ENCODE results near the gene PPM1J.

PPM1J gene

DNA sequence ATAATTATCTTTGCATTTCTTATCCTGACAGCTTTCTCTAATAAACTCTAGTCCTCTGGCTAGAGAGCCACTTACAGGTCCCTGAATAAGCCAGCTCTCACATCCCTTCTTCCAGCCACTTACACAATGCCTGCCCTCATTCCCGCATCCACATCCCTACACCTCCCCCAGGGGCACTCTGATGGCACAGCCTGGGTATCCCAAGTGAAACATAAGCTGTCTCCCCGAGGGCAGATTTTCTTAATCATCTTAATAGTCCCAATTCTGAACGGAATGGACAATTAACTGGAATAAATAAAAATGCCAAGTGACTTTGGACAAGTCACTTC is 13.1 kb downstream of the PPM1J start:
- Histone ChIP-seq H3K9ac (no peak overlapping the region), H3K79me2 (peaks cover 2% of the 10 kb centered on the region), H3K36me3 (ENCODE audit: control insufficient read depth, insufficient read depth, low read length) (no peaks in the 10 kb centered on the region), H3K4me3 (ENCODE audit: low read depth, low read length) (no peak overlapping the region), H3K27me3 (ENCODE audit: control insufficient read depth, insufficient read depth, low read length) (no peaks in the 10 kb centered on the region), H3K4me1 (peaks cover 44% of the 10 kb centered on the region), H3K4me2 (ENCODE audit: low read length) (no peak overlapping the region), H2AFZ (no peak overlapping the region), H3K9me3 (ENCODE audit: control insufficient read depth, low read length) (no peaks in the 10 kb centered on the region), H3K27ac (peak overlapping the region; percentile 98)
- TF ChIP-seq, protein P1, sequence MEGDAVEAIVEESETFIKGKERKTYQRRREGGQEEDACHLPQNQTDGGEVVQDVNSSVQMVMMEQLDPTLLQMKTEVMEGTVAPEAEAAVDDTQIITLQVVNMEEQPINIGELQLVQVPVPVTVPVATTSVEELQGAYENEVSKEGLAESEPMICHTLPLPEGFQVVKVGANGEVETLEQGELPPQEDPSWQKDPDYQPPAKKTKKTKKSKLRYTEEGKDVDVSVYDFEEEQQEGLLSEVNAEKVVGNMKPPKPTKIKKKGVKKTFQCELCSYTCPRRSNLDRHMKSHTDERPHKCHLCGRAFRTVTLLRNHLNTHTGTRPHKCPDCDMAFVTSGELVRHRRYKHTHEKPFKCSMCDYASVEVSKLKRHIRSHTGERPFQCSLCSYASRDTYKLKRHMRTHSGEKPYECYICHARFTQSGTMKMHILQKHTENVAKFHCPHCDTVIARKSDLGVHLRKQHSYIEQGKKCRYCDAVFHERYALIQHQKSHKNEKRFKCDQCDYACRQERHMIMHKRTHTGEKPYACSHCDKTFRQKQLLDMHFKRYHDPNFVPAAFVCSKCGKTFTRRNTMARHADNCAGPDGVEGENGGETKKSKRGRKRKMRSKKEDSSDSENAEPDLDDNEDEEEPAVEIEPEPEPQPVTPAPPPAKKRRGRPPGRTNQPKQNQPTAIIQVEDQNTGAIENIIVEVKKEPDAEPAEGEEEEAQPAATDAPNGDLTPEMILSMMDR (IDR thresholded peaks at IDR 0.05): no peak

DNA sequence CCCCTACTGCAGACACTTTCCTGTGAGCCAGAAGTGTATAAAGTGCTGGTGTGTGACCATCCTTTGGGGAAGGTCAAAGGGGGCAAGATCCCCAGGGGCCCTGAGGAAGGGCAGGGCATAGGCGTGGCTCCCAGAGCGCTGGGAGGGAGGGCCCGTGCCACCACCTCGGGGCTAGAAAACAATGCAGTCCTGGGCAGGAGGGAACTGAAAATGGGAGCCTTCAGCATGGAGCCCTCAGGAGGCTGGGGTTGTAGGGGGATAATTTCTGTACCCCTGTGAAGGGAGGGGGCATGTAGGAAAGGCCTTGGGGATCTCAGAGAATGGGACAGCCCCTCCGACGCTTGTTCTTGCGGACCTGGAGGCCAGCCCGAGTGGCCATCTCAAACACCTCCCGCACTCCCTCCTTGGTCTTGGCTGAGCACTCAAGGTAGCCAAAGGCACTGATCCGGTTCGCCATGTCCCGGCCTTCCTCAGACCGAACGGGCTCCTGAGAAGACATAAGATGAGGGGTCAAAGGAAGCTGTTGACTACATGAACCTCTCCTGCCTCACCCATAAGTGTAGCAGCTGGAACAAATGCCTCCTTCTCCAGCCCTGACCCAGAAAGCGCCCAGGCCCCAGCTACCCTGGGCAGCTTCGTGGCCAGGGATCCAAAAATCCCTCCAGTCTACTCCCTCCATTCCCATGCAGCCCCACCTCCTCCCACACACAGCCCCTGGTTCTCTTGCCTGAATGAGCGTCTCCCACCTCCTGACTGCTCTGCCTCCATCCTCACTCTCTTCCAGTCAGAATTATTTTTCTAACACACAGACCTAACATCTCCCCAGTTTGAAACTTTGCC is 13.7 kb downstream of the PPM1J start:
- Histone ChIP-seq H3K4me1 (peaks cover 44% of the 10 kb centered on the region), H3K27ac (peak overlapping the region; percentile 98), H2AFZ (no peak overlapping the region), H3K79me2 (peaks cover under 1% of the 10 kb centered on the region), H3K9me3 (ENCODE audit: control insufficient read depth, low read length) (no peaks in the 10 kb centered on the region), H3K27me3 (ENCODE audit: control insufficient read depth, insufficient read depth, low read length) (no peaks in the 10 kb centered on the region), H3K4me3 (ENCODE audit: low read depth, low read length) (peak overlapping the region; percentile 13), H3K4me2 (ENCODE audit: low read length) (peak overlapping the region; percentile 25), H3K9ac (no peak overlapping the region), H3K36me3 (ENCODE audit: control insufficient read depth, insufficient read depth, low read length) (no peaks in the 10 kb centered on the region)
- TF ChIP-seq, protein P1 (IDR thresholded peaks at IDR 0.05): no peak

DNA sequence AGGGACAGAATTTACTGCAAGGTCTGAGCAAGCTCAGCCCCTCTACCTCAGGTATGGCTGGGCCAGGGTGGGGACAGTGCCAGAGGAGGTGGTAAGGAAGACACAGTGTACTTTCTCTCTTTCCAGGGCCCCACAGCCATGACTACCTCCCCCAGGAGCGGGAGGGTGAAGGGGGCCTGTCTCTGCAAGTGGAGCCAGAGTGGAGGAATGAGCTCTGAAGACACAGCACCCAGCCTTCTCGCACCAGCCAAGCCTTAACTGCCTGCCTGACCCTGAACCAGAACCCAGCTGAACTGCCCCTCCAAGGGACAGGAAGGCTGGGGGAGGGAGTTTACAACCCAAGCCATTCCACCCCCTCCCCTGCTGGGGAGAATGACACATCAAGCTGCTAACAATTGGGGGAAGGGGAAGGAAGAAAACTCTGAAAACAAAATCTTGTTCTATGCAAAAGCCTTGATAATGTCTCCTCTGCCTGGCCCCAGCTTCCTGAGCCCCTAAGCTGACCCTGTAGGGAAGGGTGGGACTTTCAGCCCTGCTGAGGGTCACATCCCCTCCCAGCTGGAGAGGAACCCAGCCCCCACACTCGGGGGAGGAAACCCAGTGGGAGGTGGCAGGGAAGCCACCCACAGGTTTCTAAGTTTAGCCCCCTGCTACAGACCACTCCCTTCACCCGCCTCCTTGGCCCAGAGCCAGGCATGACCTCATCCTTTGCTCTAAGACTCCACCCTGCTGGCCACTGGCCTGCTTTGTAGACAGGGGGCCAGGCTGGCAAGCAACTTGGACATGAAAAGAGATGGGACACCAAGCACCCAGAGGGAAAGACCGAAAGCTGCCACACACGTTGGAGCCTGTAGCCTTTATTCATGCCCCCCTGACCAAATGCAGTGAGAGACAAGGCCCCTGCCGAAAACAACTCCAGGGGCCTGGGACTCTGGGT is 14.6 kb downstream of the PPM1J start:
- H3K4me1 ChIP-seq: peaks cover 44% of the 10 kb centered on the region
- H3K79me2 ChIP-seq: no peaks in the 10 kb centered on the region

DNA sequence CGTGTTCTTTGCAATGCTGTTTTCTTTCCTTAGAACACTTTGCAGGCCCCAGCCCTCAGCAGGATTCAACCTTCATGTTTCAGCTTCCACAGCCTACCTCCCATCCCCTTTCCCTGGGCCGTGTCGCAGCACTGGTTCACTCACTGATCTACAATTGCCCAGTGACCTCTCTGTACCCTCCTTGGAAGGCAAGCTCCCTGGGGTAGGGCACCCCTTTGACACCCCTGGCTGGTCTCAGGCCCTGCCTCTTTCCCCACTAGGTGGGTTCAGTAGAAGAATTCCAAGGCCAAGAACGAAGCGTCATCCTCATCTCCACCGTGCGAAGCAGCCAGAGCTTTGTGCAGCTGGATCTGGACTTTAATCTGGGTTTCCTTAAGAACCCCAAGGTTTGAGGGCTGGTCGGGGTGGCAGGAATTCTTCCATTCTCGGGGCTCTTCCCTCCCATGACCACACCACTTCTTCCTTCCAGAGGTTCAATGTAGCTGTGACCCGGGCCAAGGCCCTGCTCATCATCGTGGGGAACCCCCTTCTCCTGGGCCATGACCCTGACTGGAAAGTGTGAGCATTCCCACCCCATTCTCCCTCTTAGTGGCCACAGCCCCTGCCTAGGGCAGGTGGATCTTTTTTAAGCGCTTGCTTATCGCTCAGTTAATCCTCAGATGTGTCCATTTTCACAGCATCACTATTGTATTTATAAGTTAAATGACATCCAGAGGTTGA is 15.5 kb downstream of the PPM1J start:
- Histone ChIP-seq H3K4me1 (peaks cover 44% of the 10 kb centered on the region), H3K4me3 (ENCODE audit: low read depth, low read length) (no peak overlapping the region), H3K9me3 (ENCODE audit: control insufficient read depth, low read length) (no peaks in the 10 kb centered on the region)

More for the DNA sequence above, 14.6 kb downstream of the PPM1J start:
- TF ChIP-seq, protein P1 (IDR thresholded peaks at IDR 0.05): peak; percentile 12
- H3K4me3 ChIP-seq (ENCODE audit: low read depth, low read length): peak overlapping the region; percentile 2
- peak overlapping the region; percentile 25 for H3K4me2 ChIP-seq (ENCODE audit: low read length)
- H3K27me3 ChIP-seq (ENCODE audit: control insufficient read depth, insufficient read depth, low read length): no peaks in the 10 kb centered on the region
- no peaks in the 10 kb centered on the region for H3K36me3 ChIP-seq (ENCODE audit: control insufficient read depth, insufficient read depth, low read length)
- H3K9me3 ChIP-seq (ENCODE audit: control insufficient read depth, low read length): no peaks in the 10 kb centered on the region
- peak overlapping the region; percentile 98 for H3K27ac ChIP-seq
- H3K9ac ChIP-seq: no peak overlapping the region
- H2AFZ ChIP-seq: no peak overlapping the region

More for the DNA sequence above, 15.5 kb downstream of the PPM1J start:
- H3K27ac ChIP-seq: peak overlapping the region; percentile 98
- peak overlapping the region; percentile 40 for H3K4me2 ChIP-seq (ENCODE audit: low read length)
- TF ChIP-seq, protein P1 (IDR thresholded peaks at IDR 0.05): no peak
- no peaks in the 10 kb centered on the region for H3K36me3 ChIP-seq (ENCODE audit: control insufficient read depth, insufficient read depth, low read length)
- H3K9ac ChIP-seq: no peak overlapping the region
- H3K27me3 ChIP-seq (ENCODE audit: control insufficient read depth, insufficient read depth, low read length): no peaks in the 10 kb centered on the region
- H2AFZ ChIP-seq: no peak overlapping the region
- H3K79me2 ChIP-seq: no peaks in the 10 kb centered on the region
